AG04450 (cell line): Measurements from ENCODE around the gene SKP1. TPM values are rescaled to one million over a fixed set of nuclear protein-coding genes. Genes with fewer than 3 reads are reported as not detected.

ENCODE experiments used
- CTCF ChIA-PET: fragments of 300-600, 350-600 bp; formaldehyde crosslinking; extraction: SDS; loops from one replicate; lab custom pipeline; 2022; ENCODE audit warnings: antibody characterized with exemption, inconsistent platforms; lab: Charles Lee
- POLR2A ChIA-PET: fragments of 350-600 bp; formaldehyde crosslinking; extraction: SDS; loops from one replicate; lab custom pipeline; 2021; ENCODE audit warnings: antibody characterized with exemption, inconsistent platforms; lab: Yijun Ruan, JAX
- DNase-seq: peaks from one replicate; pipeline ENCODE4 v3.0.0-alpha.2; 2011; ENCODE audit warnings: low read depth, low spot score
- H3K27ac ChIP-seq: one replicate; pipeline ENCODE4 v1.5.1; 2012; ENCODE audit warnings: low read depth, low read length, control low read depth
- H3K27me3 ChIP-seq: one replicate; pipeline ENCODE4 v1.6.0; 2012; ENCODE audit warnings: low read length; ENCODE audit not compliant: control insufficient read depth, insufficient read depth
- H3K4me3 ChIP-seq: 2 replicates; pipeline ENCODE4 v1.5.1; 2011; ENCODE audit warnings: mild to moderate bottlenecking, low read depth, low read length, control low read depth
- H3K9me3 ChIP-seq: 2 replicates; pipeline ENCODE4 v1.5.1; 2012; ENCODE audit warnings: low read length; ENCODE audit not compliant: control insufficient read depth, insufficient read depth
- polyA plus RNA-seq: library from polyadenylated mRNA; depleted of rRNA; stranded (reverse); fragments of >200 nt; gene quantifications from 2 replicates; pipeline ENCODE4 v1.2.3, GENCODE V29; 2011
- TF ChIP-seq, protein P1 (sequence below): IDR thresholded peaks from 2 replicates; pipeline ENCODE4 v1.5.1; 2011; ENCODE audit warnings: low read depth, low read length, control low read depth, inconsistent platforms

Gene SKP1
- polyA plus RNA-seq, 1 experiment: 1,036 TPM

DNA sequence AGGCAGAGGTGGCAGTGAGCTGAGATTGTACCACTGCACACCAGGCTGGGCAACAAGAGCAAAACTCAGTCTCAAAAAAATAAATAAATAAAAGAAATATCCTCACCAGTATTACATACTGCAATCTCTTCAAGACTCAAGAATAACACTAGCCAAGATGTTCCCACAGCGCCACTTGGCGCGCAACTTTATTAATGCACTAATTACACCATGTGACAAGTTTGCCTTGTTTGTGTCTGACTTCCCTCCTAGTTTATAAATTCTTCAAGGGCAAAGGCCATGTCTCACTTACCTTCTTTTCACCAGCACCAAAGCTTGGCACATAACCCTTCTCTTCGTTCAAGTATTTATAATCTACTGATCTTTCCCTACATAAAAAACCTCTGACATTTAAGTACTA, 4.8 kb downstream of the SKP1 start:
- Histone ChIP-seq H3K27me3 (no peaks in the 10 kb centered on the region), H3K27ac (no peak overlapping the region), H3K9me3 (no peaks in the 10 kb centered on the region; the same call in 1 of the 2 replicates), H3K4me3 (no peak overlapping the region)
- no peak for DNase-seq
- CTCF ChIA-PET: interaction anchor here (0.6 to 4.3 kb wide), 3 partner anchors 12 to 447 kb away, joined by 3 to 17 read pairs (median 3); no protein-coding TSS in a partner anchor
- TF ChIP-seq, protein P1, sequence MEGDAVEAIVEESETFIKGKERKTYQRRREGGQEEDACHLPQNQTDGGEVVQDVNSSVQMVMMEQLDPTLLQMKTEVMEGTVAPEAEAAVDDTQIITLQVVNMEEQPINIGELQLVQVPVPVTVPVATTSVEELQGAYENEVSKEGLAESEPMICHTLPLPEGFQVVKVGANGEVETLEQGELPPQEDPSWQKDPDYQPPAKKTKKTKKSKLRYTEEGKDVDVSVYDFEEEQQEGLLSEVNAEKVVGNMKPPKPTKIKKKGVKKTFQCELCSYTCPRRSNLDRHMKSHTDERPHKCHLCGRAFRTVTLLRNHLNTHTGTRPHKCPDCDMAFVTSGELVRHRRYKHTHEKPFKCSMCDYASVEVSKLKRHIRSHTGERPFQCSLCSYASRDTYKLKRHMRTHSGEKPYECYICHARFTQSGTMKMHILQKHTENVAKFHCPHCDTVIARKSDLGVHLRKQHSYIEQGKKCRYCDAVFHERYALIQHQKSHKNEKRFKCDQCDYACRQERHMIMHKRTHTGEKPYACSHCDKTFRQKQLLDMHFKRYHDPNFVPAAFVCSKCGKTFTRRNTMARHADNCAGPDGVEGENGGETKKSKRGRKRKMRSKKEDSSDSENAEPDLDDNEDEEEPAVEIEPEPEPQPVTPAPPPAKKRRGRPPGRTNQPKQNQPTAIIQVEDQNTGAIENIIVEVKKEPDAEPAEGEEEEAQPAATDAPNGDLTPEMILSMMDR: no peak
- POLR2A ChIA-PET: no interaction called here

GRCh38 chr5:134162592-134162991, 14.2 kb downstream of the SKP1 start:
- POLR2A ChIA-PET: interaction anchor here (1.6 kb wide), 1 partner anchor 13 kb away, joined by 3 read pairs; no protein-coding TSS in a partner anchor
- no peaks in the 10 kb centered on the region for H3K9me3 ChIP-seq
- TF ChIP-seq, protein P1: no peak
- no peaks in the 10 kb centered on the region for H3K27me3 ChIP-seq
- CTCF ChIA-PET: interaction anchor here (0.6 to 1.9 kb wide), 3 partner anchors 8 to 123 kb away, joined by 3 to 5 read pairs (median 5); no protein-coding TSS in a partner anchor
- no peak overlapping the region for H3K27ac ChIP-seq
- DNase-seq: no peak
- H3K4me3 ChIP-seq: no peak overlapping the region

DNA sequence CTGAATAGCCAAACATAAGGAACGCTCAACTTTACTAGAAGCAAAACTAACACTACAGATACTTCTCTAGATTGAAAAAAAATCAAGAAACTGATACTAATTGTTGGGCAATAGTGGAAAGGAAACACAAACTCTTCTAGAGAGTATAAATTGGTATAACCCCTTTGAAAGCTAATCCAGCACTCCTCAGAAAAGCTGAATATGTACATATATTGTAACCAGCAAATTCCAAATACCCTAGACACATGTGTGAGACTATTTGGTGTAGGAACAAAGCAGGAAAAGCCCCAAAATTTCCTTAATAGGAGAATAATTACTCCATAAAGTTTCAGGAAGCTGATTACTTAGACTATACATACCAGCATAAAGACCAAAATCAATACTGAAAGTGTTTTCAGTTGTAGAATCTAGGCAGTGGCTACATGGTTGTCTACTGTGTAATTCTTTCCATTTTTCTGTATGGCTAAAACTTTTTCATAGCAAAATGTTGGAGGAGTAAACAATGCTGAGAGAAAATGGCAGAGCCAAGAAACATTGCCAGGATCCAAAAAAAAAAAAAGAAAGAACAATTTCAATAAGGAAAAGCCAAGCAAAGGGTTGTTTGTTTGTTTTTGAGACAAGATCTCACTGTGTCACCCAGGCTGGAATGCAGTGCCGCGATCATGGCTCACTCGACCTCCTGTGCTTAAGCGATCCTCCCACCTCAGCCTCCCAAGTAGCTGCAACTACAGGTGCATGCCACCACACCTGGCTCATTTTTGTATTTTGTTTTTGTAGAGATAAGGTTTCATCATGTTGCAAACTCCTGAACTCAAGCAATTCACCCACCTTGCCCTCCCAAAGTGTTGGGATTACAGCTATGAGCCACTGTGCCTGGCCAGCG, 15.0 kb downstream of the SKP1 start:
- ChIA-PET CTCF (interaction anchor here (0.6 to 1.9 kb wide), 4 partner anchors 7 to 128 kb away, joined by 3 to 7 read pairs (median 5); no protein-coding TSS in a partner anchor), POLR2A (interaction anchor here (1.6 kb wide), 2 partner anchors 14 to 15 kb away, joined by 3 to 6 read pairs; partner anchors contain the start of gene SKP1)
- no peak for DNase-seq
- Histone ChIP-seq H3K9me3 (no peaks in the 10 kb centered on the region), H3K4me3 (no peak overlapping the region), H3K27me3 (no peaks in the 10 kb centered on the region), H3K27ac (no peak overlapping the region)
- TF ChIP-seq, protein P1: no peak

- Histone ChIP-seq H3K27ac (no peak overlapping the region), H3K27me3 (no peaks in the 10 kb centered on the region), H3K4me3 (no peak overlapping the region), H3K9me3 (no peaks in the 10 kb centered on the region)
- ChIA-PET CTCF (interaction anchor here (2.1 to 3.0 kb wide), 3 partner anchors 11 to 114 kb away, joined by 5 to 25 read pairs (median 21); no protein-coding TSS in a partner anchor), POLR2A (interaction anchor here (2.1 kb wide), 1 partner anchor 23 kb away, joined by 7 read pairs; the partner anchor contains the start of gene SKP1)
- TF ChIP-seq, protein P1: no peak
- DNase-seq: no peak
Observed at GRCh38 chr5:134153657-134154056, 23.1 kb downstream of the SKP1 start.
